HUES48 (cell line): Measurements from ENCODE around the gene MAZ.

Source experiments
- H3K27ac ChIP-seq: one replicate; pipeline ENCODE4 v1.7.0; 2013; ENCODE audit warnings: low read depth, low read length, inconsistent platforms
- H3K27me3 ChIP-seq: 2 replicates; pipeline ENCODE4 v1.6.1; 2013; ENCODE audit warnings: mild to moderate bottlenecking, low read length; ENCODE audit not compliant: control insufficient read depth, insufficient read depth
- H3K36me3 ChIP-seq: 2 replicates; pipeline ENCODE4 v1.6.1; 2013; ENCODE audit warnings: low read length; ENCODE audit not compliant: control insufficient read depth, insufficient read depth
- H3K4me1 ChIP-seq: 2 replicates; pipeline ENCODE4 v1.6.1; 2013; ENCODE audit warnings: mild to moderate bottlenecking, low read length; ENCODE audit not compliant: control insufficient read depth, insufficient read depth
- H3K4me3 ChIP-seq: 2 replicates; pipeline ENCODE4 v1.5.1; 2013; ENCODE audit warnings: mild to moderate bottlenecking, low read depth, low read length
- H3K9ac ChIP-seq: 2 replicates; pipeline ENCODE4 v1.6.1; 2013; ENCODE audit warnings: mild to moderate bottlenecking, low read depth, low read length, moderate library complexity
- H3K9me3 ChIP-seq: 2 replicates; pipeline ENCODE4 v1.6.1; 2013; ENCODE audit warnings: low read length; ENCODE audit not compliant: control insufficient read depth, insufficient read depth

The MAZ gene

DNA sequence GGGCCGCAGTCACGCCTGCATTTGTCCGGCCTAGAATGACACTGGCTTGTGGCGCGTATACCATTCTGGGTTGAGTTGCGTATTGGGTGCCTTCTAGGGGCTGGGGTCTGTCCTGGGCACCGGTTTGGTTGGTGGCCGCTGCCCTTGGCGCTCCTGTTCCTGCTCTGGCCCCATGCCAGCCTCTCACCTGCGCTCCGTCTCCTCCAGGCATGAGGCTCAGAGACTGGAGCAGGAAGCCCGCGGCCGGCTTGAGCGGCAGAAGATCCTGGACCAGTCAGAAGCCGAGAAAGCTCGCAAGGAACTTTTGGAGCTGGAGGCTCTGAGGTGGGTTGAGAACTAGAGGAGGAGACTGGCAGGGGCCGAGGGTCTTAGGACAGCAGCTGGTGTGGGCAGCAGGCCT is 39.3 kb downstream of the MAZ start:
- Histone ChIP-seq H3K9me3 (no peaks in the 10 kb centered on the region), H3K9ac (no peak overlapping the region), H3K4me3 (no peak overlapping the region), H3K27me3 (no peaks in the 10 kb centered on the region), H3K4me1 (no peaks in the 10 kb centered on the region; the same call in 1 of the 2 replicates), H3K27ac (no peak overlapping the region), H3K36me3 (no peaks in the 10 kb centered on the region)

DNA sequence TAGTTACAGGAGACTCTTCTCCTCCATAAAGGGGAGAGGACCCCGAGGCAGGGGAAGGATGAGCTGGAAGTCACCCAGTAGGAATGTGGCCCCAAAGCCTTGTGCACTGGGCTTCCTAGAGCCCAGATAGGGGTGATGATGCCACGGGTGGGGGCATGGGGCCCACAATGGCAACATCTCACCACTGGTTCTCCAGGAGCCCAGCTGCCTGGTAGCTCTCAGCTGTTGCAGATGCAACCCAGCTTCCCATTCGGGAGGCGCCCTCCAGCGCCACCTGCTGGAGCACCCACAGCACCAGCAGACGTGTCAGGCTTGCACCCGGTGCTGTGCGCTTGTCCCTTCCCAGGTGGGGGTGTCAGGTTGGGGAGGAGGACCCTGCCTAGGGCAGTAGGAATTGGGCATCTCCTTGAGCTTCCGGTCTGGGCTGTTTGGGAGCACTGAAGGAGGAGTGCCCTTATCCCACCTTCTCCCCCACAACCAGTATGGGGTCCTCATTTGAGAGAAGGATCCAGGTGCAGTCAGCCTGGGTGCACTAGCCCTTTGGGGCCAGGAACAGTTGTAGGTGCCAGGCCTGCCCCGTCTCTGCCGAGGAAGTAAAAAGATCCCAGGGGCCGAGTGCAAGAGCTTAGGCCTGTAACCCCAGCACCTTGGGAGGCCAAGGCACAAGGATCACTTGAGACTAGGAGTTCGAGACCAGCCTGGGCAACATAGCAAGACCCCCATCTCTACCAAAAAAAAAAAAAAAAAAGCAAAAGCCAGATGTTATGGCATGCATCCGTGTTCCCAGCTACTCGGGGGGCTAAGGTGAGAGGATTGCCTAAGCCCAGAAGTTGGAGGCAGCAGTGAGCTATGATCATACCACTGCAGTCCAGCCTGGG is 42.3 kb downstream of the MAZ start:
- Histone ChIP-seq H3K9ac (no peak overlapping the region), H3K36me3 (no peaks in the 10 kb centered on the region), H3K4me3 (no peak overlapping the region), H3K9me3 (no peaks in the 10 kb centered on the region), H3K4me1 (no peaks in the 10 kb centered on the region; the same call in 1 of the 2 replicates), H3K27ac (no peak overlapping the region), H3K27me3 (no peaks in the 10 kb centered on the region)

DNA sequence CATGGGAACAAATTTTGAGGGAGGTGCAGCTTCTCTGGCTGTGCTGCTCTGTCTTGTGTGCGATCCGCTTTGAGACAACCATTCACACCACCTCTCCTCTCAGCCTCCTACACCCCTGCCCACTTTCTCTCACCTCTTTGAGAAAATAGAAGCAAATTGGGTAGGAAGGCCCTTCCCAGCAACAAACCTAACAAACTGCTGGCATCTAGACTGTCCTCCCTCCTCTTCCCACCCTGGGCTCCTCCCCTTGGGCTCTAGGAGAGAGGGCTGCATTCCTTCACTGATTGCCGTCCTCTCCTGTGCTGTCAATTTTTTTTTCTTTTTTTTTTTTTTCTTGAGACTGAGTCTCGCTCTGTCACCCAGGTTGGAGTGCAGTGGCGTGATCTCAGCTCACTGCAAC is 43.2 kb downstream of the MAZ start:
- Histone ChIP-seq H3K9me3 (no peaks in the 10 kb centered on the region), H3K27ac (no peak overlapping the region), H3K4me1 (no peaks in the 10 kb centered on the region; the same call in 1 of the 2 replicates), H3K36me3 (no peaks in the 10 kb centered on the region), H3K27me3 (no peaks in the 10 kb centered on the region), H3K9ac (no peak overlapping the region), H3K4me3 (no peak overlapping the region)

DNA sequence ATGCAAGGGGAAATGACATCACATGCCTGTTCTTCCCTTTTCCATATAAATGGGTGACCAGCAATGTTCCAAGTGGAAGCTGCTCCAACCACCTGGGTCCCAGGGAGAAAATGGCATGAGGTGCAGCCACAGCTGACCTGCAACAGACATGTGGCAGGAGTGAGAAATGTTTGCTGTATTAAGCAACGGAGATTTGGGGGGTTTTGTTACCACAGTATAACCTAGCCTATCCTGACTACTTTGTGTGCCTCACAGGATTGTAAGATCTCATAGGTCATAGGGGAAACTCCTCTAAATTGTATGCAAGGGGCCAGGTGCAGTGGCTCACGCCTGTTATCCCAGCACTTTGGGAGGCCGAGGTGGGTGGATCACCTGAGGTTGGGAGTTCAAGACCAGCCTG is 44.7 kb downstream of the MAZ start:
- H3K27me3 ChIP-seq: no peaks in the 10 kb centered on the region
- H3K36me3 ChIP-seq: no peaks in the 10 kb centered on the region
- no peaks in the 10 kb centered on the region; the same call in 1 of the 2 replicates for H3K4me1 ChIP-seq
- no peaks in the 10 kb centered on the region for H3K9me3 ChIP-seq
- no peak overlapping the region for H3K4me3 ChIP-seq
- no peak overlapping the region for H3K27ac ChIP-seq
- no peak overlapping the region for H3K9ac ChIP-seq

DNA sequence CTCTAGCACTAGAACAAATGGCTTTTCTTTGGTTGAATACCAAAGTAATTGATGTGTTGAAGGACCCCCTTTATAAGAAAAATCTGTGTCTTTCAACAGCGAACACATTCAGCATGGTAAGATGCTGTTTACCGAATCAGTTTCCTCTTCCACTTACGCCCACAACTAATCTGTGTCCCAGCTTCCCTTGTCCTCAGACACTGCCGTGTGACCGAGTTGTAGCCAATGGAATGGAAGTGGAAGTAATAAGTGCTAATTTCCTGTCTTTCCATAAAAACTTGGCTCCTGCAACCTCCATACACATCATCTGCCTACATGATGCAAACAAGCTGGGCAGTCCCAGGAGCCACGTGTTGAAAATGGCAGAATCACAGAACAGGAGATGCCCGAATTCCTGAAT is 46.3 kb downstream of the MAZ start:
- Histone ChIP-seq H3K27me3 (no peaks in the 10 kb centered on the region), H3K4me1 (no peaks in the 10 kb centered on the region; the same call in 1 of the 2 replicates), H3K9me3 (no peaks in the 10 kb centered on the region), H3K36me3 (no peaks in the 10 kb centered on the region), H3K4me3 (no peak overlapping the region), H3K9ac (no peak overlapping the region), H3K27ac (no peak overlapping the region)

DNA sequence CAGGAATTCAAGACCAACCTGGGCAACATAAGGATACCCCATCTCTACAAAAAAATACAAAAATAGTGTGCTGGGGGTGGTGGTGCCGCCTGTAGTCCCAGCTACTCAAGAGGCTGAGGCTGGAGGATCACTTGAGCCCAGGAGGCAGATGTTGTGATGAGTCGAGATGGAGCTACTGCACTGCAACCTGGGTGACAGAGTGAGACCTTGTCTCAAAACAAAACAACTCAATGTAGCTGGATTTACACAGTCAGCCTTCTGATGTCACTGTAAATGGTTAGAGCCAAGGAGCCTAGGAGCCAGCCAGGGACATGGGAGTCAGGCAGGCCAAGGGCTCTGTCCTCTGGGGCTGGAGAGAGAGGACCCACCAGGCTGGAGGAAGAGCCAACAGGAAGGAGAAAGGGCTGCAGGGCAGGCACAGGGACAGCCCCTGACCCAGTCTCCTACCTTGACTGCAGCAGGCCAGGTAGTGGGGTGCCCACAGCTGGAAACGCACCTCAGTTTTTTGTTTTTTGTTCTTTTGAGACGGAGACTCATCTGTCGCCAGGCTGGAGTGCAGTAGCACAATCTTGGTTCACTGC is 48.3 kb downstream of the MAZ start:
- Histone ChIP-seq H3K9ac (no peak overlapping the region), H3K4me3 (no peak overlapping the region), H3K27ac (no peak overlapping the region), H3K36me3 (peaks cover 15% of the 10 kb centered on the region), H3K27me3 (no peaks in the 10 kb centered on the region), H3K9me3 (no peaks in the 10 kb centered on the region), H3K4me1 (no peaks in the 10 kb centered on the region)

DNA sequence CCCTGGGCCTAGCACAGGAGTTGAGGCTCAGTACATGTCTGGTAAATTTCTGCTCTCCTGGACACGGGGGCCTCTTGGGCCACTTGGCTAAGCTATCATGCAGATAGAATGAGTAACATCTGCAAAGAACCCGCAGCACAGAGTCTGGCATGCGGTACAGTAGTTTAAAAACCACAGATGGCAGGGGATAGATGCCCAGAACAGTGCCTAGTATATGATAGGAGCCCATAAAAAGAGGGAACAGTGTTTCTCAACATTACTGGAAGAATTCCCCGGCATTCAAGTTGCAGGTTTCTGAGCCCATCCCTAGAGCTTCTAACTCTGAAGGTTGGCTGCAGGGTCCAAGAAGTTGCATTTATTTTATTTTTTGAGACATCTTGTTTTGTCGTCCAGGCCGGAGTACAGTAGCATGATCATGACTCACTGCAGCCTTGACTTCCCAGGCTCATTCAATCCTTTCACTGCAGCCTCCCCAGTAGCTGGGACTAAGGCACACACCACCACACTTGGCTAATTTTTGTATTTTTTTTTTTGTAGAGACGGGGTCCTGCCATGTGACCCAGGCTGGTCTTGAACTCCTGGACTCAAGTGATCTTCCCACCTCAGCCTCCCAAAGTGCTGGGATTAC is 50.9 kb downstream of the MAZ start:
- H3K27me3 ChIP-seq: no peaks in the 10 kb centered on the region
- no peak overlapping the region for H3K9ac ChIP-seq
- H3K4me1 ChIP-seq: no peaks in the 10 kb centered on the region
- no peak overlapping the region for H3K27ac ChIP-seq
- H3K9me3 ChIP-seq: no peaks in the 10 kb centered on the region
- H3K36me3 ChIP-seq: peaks cover 30% of the 10 kb centered on the region
- H3K4me3 ChIP-seq: no peak overlapping the region

DNA sequence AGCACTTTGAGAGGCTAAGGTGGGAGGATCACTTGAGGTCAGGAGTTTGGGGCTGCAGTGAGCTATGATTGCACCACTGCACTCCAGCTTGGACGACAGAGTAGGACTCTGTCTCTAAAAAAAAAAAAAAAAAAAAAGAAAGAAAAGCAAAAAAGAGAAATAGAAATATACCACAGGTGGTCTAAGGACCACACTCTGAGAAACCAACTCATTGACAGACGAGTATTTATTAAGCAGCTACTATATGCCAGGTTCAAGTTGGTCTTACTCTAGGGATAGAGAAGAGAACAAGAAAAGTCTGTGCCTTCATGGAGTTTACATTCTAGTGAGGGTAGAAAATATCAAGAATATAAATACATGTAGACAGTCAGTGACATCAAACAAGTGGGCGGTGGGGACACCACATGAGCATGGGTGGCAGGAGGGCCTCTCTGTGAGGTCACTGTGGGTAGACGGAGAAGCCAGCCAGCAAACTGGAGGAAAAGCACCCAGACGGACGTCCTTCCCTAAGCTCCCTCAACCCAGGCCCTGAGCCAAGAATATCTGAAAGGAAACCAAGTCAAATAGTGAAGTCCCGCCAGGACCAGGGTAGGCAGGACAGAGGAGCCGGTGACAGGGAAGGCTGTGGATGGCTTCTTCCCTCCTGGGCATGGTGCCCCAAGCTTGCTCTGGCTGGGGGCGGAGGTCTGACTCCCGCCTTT is 52.0 kb downstream of the MAZ start:
- Histone ChIP-seq H3K27ac (no peak overlapping the region), H3K27me3 (no peaks in the 10 kb centered on the region), H3K9me3 (no peaks in the 10 kb centered on the region), H3K9ac (no peak overlapping the region), H3K4me1 (no peaks in the 10 kb centered on the region), H3K4me3 (no peak overlapping the region), H3K36me3 (peaks cover 30% of the 10 kb centered on the region)

DNA sequence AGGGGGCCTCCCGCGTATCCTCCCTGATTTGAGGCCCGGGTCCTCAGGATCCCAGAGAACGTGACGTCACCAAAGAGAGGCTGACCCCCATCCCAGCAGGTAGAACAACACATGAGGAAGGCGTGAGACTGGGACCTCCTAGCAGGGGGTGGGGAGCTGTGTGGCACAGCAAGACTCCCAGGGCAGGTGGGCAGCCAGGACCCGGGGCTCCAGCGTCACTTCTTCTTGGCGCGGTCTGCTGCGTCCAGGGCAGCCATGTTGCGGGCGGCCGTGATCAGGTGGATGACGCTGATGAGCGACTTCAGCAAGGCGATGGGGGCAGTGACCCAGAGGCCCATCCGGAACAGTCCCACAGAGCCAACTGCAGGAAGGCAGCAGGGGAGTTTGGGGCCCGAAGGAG is 52.6 kb downstream of the MAZ start:
- Histone ChIP-seq H3K27ac (no peak overlapping the region), H3K36me3 (peaks cover 30% of the 10 kb centered on the region)

DNA sequence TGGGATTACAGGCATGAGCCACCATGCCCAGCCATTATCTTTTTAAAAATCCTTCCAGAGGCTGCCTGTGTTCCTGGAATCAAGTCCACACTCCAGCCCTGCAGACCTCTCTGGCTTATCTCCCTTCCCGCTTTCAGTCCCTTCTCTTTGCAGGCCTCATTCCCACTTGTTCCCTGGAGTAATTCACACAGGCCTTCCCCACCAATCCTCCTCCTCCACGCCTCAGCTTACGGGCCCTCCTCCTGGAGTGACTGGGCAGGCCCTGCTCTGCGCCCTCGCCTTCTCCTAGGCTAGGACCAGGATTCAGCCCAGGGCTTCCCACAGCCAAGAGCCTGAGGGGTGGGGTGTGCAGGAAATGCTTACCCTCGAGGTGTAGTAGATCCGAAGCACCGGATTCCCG is 53.9 kb downstream of the MAZ start:
- Histone ChIP-seq H3K4me1 (peaks cover 4% of the 10 kb centered on the region; the same call in 1 of the 2 replicates), H3K27ac (no peak overlapping the region), H3K36me3 (peaks cover 30% of the 10 kb centered on the region), H3K9ac (no peak overlapping the region), H3K9me3 (no peaks in the 10 kb centered on the region), H3K27me3 (no peaks in the 10 kb centered on the region), H3K4me3 (no peak overlapping the region)

More for the DNA sequence above, 52.6 kb downstream of the MAZ start:
- Histone ChIP-seq H3K27me3 (no peaks in the 10 kb centered on the region), H3K9ac (no peak overlapping the region), H3K4me3 (no peak overlapping the region), H3K4me1 (peaks cover 4% of the 10 kb centered on the region; the same call in 1 of the 2 replicates), H3K9me3 (no peaks in the 10 kb centered on the region)
